NT2/D1 (cell line): ENCODE results near the gene NCAPD3.

ENCODE experiments used
- DNase-seq: peaks from one replicate; pipeline ENCODE4 v3.0.0-alpha.2; 2011; ENCODE audit warnings: low read depth, low spot score
- H3K27me3 ChIP-seq: 2 replicates; pipeline ENCODE4 v1.6.0; 2011; ENCODE audit warnings: mild to moderate bottlenecking; ENCODE audit not compliant: insufficient read length, insufficient read depth
- H3K36me3 ChIP-seq: 2 replicates; pipeline ENCODE4 v1.6.1; 2011; ENCODE audit warnings: mild to moderate bottlenecking, low read length, mixed read lengths; ENCODE audit not compliant: insufficient read depth, insufficient read length
- H3K4me1 ChIP-seq: 2 replicates; pipeline ENCODE4 v1.5.1; 2011; ENCODE audit not compliant: insufficient read depth, insufficient read length
- H3K4me3 ChIP-seq: 2 replicates; pipeline ENCODE4 v1.5.1; 2011; ENCODE audit warnings: low read depth; ENCODE audit not compliant: insufficient read length
- H3K9ac ChIP-seq: 2 replicates; pipeline ENCODE4 v1.6.0; 2011; ENCODE audit warnings: low read depth; ENCODE audit not compliant: insufficient read length
- H3K9me3 ChIP-seq: 2 replicates; pipeline ENCODE4 v1.5.1; 2011; ENCODE audit warnings: mild to moderate bottlenecking, low read length; ENCODE audit not compliant: insufficient read depth
- SUZ12 ChIP-seq: IDR thresholded peaks from 2 replicates; pipeline ENCODE4 v1.6.1; 2011; ENCODE audit not compliant: insufficient read length, insufficient read depth; ENCODE audit errors: extremely low read depth
- YY1 ChIP-seq: IDR thresholded peaks from 2 replicates; pipeline ENCODE4 v1.6.1; 2011; ENCODE audit not compliant: insufficient read length, insufficient read depth
- ZNF274 ChIP-seq: IDR thresholded peaks from 2 replicates; pipeline ENCODE4 v1.6.1; 2011; ENCODE audit warnings: mild to moderate bottlenecking, low read depth, low read length

The NCAPD3 gene

GRCh38 chr11:134181707-134182106, 42.1 kb downstream of the NCAPD3 start:
- H3K9me3 ChIP-seq: no peaks in the 10 kb centered on the region
- DNase-seq: no peak
- no peak overlapping the region for H3K9ac ChIP-seq
- no peak overlapping the region for H3K4me3 ChIP-seq
- H3K36me3 ChIP-seq: peaks cover 68% of the 10 kb centered on the region
- TF ChIP-seq SUZ12 (no peak), YY1 (no peak), ZNF274 (no peak)
- H3K27me3 ChIP-seq: no peaks in the 10 kb centered on the region
- no peaks in the 10 kb centered on the region for H3K4me1 ChIP-seq

GRCh38 chr11:134178032-134178674, 45.6 kb downstream of the NCAPD3 start:
- H3K9ac ChIP-seq: no peak overlapping the region
- peaks cover 18% of the 10 kb centered on the region; the same call in 1 of the 2 replicates for H3K9me3 ChIP-seq
- H3K4me1 ChIP-seq: no peaks in the 10 kb centered on the region
- no peak for DNase-seq
- TF ChIP-seq ZNF274: no peak
- TF ChIP-seq YY1: no peak
- TF ChIP-seq SUZ12: no peak
- H3K27me3 ChIP-seq: no peaks in the 10 kb centered on the region
- H3K36me3 ChIP-seq: peaks cover 74% of the 10 kb centered on the region
- no peak overlapping the region for H3K4me3 ChIP-seq

- Histone ChIP-seq H3K36me3 (peaks cover 78% of the 10 kb centered on the region), H3K27me3 (no peaks in the 10 kb centered on the region), H3K4me3 (no peak overlapping the region), H3K4me1 (no peaks in the 10 kb centered on the region), H3K9me3 (peaks cover 37% of the 10 kb centered on the region), H3K9ac (no peak overlapping the region)
- DNase-seq: no peak
- no peak for TF ChIP-seq YY1
- TF ChIP-seq ZNF274: no peak
- TF ChIP-seq SUZ12: no peak
These were observed 47.5 kb downstream of the NCAPD3 start for GRCh38 chr11:134176284-134176683.

- Histone ChIP-seq H3K27me3 (no peaks in the 10 kb centered on the region), H3K4me3 (no peak overlapping the region), H3K9ac (no peak overlapping the region), H3K36me3 (peaks cover 91% of the 10 kb centered on the region), H3K4me1 (no peaks in the 10 kb centered on the region), H3K9me3 (peaks cover 67% of the 10 kb centered on the region)
- DNase-seq: no peak
- no peak for TF ChIP-seq YY1
- TF ChIP-seq ZNF274: no peak
- no peak for TF ChIP-seq SUZ12
These were observed 50.5 kb downstream of the NCAPD3 start for GRCh38 chr11:134173296-134173695.

- H3K36me3 ChIP-seq: peaks cover 87% of the 10 kb centered on the region
- TF ChIP-seq YY1 (no peak), SUZ12 (no peak), ZNF274 (no peak)
- H3K27me3 ChIP-seq: no peaks in the 10 kb centered on the region
These were observed 51.8 kb downstream of the NCAPD3 start for GRCh38 chr11:134171951-134172350.

GRCh38 chr11:134170919-134171281, 52.9 kb downstream of the NCAPD3 start:
- TF ChIP-seq YY1 (no peak), ZNF274 (no peak), SUZ12 (no peak)
- Histone ChIP-seq H3K9me3 (peaks cover 81% of the 10 kb centered on the region), H3K36me3 (peaks cover 77% of the 10 kb centered on the region), H3K27me3 (no peaks in the 10 kb centered on the region), H3K4me1 (no peaks in the 10 kb centered on the region), H3K9ac (no peak overlapping the region), H3K4me3 (no peak overlapping the region)
- DNase-seq: no peak

More at GRCh38 chr11:134171951-134172350, 51.8 kb downstream of the NCAPD3 start:
- no peak overlapping the region for H3K9ac ChIP-seq
- H3K4me1 ChIP-seq: no peaks in the 10 kb centered on the region
- peaks cover 79% of the 10 kb centered on the region for H3K9me3 ChIP-seq
- no peak overlapping the region for H3K4me3 ChIP-seq
- no peak for DNase-seq

GRCh38 chr11:134170177-134170918, 53.4 kb downstream of the NCAPD3 start:
- DNase-seq: no peak
- no peaks in the 10 kb centered on the region for H3K27me3 ChIP-seq
- H3K9ac ChIP-seq: no peak overlapping the region
- no peak for TF ChIP-seq YY1
- TF ChIP-seq ZNF274: no peak
- TF ChIP-seq SUZ12: no peak
- H3K36me3 ChIP-seq: peaks cover 77% of the 10 kb centered on the region
- no peaks in the 10 kb centered on the region for H3K4me1 ChIP-seq
- H3K9me3 ChIP-seq: peaks cover 86% of the 10 kb centered on the region
- no peak overlapping the region for H3K4me3 ChIP-seq
